NCI-H1105 (cell line): ENCODE results near the gene OTOL1.

Source experiments
- DNase-seq: peaks from one replicate; lab custom pipeline; 2025; lab: John Stamatoyannopoulos, UW

OTOL1 gene

GRCh38 chr3:161545824-161546223, 49.2 kb downstream of the OTOL1 start:
- DNase-seq, result no peak

- DNase-seq, result no peak
These were observed 51.7 kb downstream of the OTOL1 start for GRCh38 chr3:161548301-161548700.

GRCh38 chr3:161549261-161549660, 52.7 kb downstream of the OTOL1 start:
- no peak for DNase-seq

GRCh38 chr3:161550491-161551195, 54.0 kb downstream of the OTOL1 start:
- no peak for DNase-seq

- no peak for DNase-seq
These were observed 55.1 kb downstream of the OTOL1 start for GRCh38 chr3:161551697-161552096.

GRCh38 chr3:161552984-161553560, 56.5 kb downstream of the OTOL1 start:
- DNase-seq, result no peak
